Bronchial epithelial cell (primary cell): ENCODE measurements around the gene ZNF148. TPM values are rescaled to one million over a fixed set of nuclear protein-coding genes. Genes with fewer than 3 reads are reported as not detected.

Source experiments
- DNase-seq: peaks from one replicate; pipeline ENCODE4 v3.0.0-alpha.2; 2010; ENCODE audit warnings: low read depth
- FAIRE-seq: peaks from 2 replicates; lab custom pipeline; 2011; peaks lifted over from hg19 to GRCh38; lab: Jason Lieb, UNC
- H3K27me3 ChIP-seq: 2 replicates; pipeline ENCODE4 v1.5.1; 2011; ENCODE audit warnings: low read length; ENCODE audit not compliant: control insufficient read depth, insufficient read depth
- H3K36me3 ChIP-seq: 2 replicates; pipeline ENCODE4 v1.5.1; 2011; ENCODE audit warnings: low read length; ENCODE audit not compliant: control insufficient read depth, insufficient read depth
- H3K4me3 ChIP-seq: 2 replicates; pipeline ENCODE4 v1.5.1; 2011; ENCODE audit warnings: mild to moderate bottlenecking, low read depth, low read length, control low read depth
- total RNA-seq: library from RNA; depleted of rRNA; stranded (reverse); fragments of >200 nt; gene quantifications from 2 replicates; pipeline ENCODE4 v1.2.1, GENCODE V29; 2014
- TF ChIP-seq, protein P1 (sequence below): IDR thresholded peaks from 2 replicates; pipeline ENCODE4 v1.5.1; 2011; ENCODE audit warnings: mild to moderate bottlenecking, moderate library complexity, low read length, control low read depth, inconsistent platforms; ENCODE audit not compliant: insufficient read depth, severe bottlenecking

The ZNF148 gene
- total RNA-seq, 1 donor from 2014 or later, result 26.1 TPM

DNA sequence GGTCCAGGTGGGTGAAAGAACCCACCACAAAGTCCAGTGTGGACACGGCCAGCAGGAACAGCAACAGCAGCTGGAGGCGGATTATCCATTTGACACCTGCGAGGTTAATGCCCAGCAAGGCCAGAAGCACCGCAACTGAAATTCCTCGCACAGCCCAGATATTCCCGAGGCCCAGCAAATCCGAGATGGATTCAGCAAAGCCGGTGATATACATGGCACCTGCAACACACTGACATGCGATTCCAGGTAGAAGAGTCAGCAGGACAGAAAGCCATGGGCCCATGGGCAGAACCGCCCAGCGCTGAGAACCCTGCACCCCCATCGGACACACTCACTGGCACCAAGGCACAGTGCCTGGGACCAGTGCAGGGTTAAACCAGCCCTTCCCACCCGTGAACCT is 197.4 kb downstream of the ZNF148 start:
- no peak for FAIRE-seq
- H3K4me3 ChIP-seq, result no peak overlapping the region
- no peak for DNase-seq
- H3K36me3 ChIP-seq, result no peaks in the 10 kb centered on the region
- H3K27me3 ChIP-seq, result no peaks in the 10 kb centered on the region
- TF ChIP-seq, protein P1, sequence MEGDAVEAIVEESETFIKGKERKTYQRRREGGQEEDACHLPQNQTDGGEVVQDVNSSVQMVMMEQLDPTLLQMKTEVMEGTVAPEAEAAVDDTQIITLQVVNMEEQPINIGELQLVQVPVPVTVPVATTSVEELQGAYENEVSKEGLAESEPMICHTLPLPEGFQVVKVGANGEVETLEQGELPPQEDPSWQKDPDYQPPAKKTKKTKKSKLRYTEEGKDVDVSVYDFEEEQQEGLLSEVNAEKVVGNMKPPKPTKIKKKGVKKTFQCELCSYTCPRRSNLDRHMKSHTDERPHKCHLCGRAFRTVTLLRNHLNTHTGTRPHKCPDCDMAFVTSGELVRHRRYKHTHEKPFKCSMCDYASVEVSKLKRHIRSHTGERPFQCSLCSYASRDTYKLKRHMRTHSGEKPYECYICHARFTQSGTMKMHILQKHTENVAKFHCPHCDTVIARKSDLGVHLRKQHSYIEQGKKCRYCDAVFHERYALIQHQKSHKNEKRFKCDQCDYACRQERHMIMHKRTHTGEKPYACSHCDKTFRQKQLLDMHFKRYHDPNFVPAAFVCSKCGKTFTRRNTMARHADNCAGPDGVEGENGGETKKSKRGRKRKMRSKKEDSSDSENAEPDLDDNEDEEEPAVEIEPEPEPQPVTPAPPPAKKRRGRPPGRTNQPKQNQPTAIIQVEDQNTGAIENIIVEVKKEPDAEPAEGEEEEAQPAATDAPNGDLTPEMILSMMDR, result no peak

Other genes starting within 250 kb of the ZNF148 start
- gene SLC12A8, start 162.6 kb downstream of the ZNF148 start, total RNA-seq, result 10.9 and 19.2 TPM in 2 replicates
- 21.9 and 23.0 TPM in 2 replicates for gene SNX4, start 144.9 kb upstream of the ZNF148 start, total RNA-seq
- 15.8 and 17.5 TPM in 2 replicates for gene OSBPL11, start 220.2 kb upstream of the ZNF148 start, total RNA-seq